NT2/D1 (cell line): ENCODE results near the gene IWS1.

Experiments used
- SUZ12 ChIP-seq: IDR thresholded peaks from 2 replicates; pipeline ENCODE4 v1.6.1; 2011; ENCODE audit not compliant: insufficient read length, insufficient read depth; ENCODE audit errors: extremely low read depth
- YY1 ChIP-seq: IDR thresholded peaks from 2 replicates; pipeline ENCODE4 v1.6.1; 2011; ENCODE audit not compliant: insufficient read length, insufficient read depth

DNA sequence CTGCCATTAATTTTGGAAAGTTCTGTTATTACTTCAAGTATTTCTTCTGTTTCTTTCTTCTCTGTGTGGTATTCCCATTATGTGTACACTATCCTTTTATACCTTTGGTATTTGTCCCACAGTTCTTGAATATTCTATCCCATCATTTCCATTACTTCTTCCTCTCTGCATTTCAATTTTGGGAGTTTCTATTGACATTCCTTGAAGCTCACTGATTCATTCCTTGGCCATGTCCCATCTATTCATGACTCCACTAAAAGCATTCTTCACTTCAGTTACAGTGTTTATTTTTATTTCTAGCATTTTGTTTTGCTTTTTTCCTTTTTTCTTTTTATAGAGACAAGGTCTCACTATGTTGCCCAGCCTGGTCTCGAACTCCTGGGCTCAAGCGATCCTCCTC is 77.8 kb downstream of the IWS1 start:
- TF ChIP-seq YY1 (no peak), SUZ12 (no peak)
